H1 (cell line): ENCODE data around the gene USP7. TPM values are rescaled to one million over a fixed set of nuclear protein-coding genes. Genes with fewer than 3 reads are reported as not detected.

Experiments used
- CTCF ChIA-PET: fragments of 300-600 bp; sonication (Branson Sonifier 250); formaldehyde crosslinking; loops from one replicate; lab custom pipeline; 2021; ENCODE audit not compliant: partially characterized antibody; lab: Charles Lee
- POLR2A ChIA-PET: fragments of 300-600 bp; sonication (Branson Sonifier 250); formaldehyde crosslinking; loops from one replicate; lab custom pipeline; 2021; ENCODE audit warnings: inconsistent platforms; ENCODE audit not compliant: partially characterized antibody; lab: Charles Lee
- DNase-seq, 2 experiments: peaks; one replicate each; pipeline versions ENCODE4 v3.0.0 to v3.0.0-alpha.2; 2010 to 2022; ENCODE audit warnings: low spot score in 2 of 2, low read depth in 1 of 2, mixed read lengths in 1 of 2
- FAIRE-seq: peaks from 2 replicates; lab custom pipeline; 2011; peaks lifted over from hg19 to GRCh38; lab: Jason Lieb, UNC
- H2AFZ ChIP-seq: 2 replicates; pipeline ENCODE4 v1.8.1; 2012; ENCODE audit warnings: low read length, inconsistent platforms
- H2AK5ac ChIP-seq: 2 replicates; pipeline ENCODE4 v1.6.1; 2013; ENCODE audit warnings: low read depth, low read length
- H2BK120ac ChIP-seq: replicated peaks from 2 replicates; pipeline ENCODE3; 2013; ENCODE audit warnings: low read depth, low read length, inconsistent platforms
- H2BK12ac ChIP-seq: 2 replicates; pipeline ENCODE4 v1.6.1; 2013; ENCODE audit warnings: low read depth, low read length
- H2BK15ac ChIP-seq: 2 replicates; pipeline ENCODE4 v1.6.1; 2013; ENCODE audit warnings: low read length
- H2BK20ac ChIP-seq: 2 replicates; pipeline ENCODE4 v1.6.1; 2013; ENCODE audit warnings: low read length
- H2BK5ac ChIP-seq: 2 replicates; pipeline ENCODE4 v1.6.1; 2013; ENCODE audit warnings: low read depth, low read length
- H3K14ac ChIP-seq: 2 replicates; pipeline ENCODE4 v1.6.1; 2013; ENCODE audit warnings: inconsistent platforms; ENCODE audit not compliant: insufficient read length
- H3K18ac ChIP-seq: 2 replicates; pipeline ENCODE4 v1.6.1; 2013; ENCODE audit warnings: low read length; ENCODE audit errors: extremely low read depth
- H3K23ac ChIP-seq: 2 replicates; pipeline ENCODE4 v1.6.1; 2013; ENCODE audit warnings: inconsistent platforms; ENCODE audit not compliant: insufficient read length
- H3K23me2 ChIP-seq: 2 replicates; pipeline ENCODE4 v1.6.1; 2013; ENCODE audit warnings: low read depth, low read length
- H3K27ac ChIP-seq: 2 replicates; pipeline ENCODE4 v1.6.1; 2011; ENCODE audit warnings: low read depth, low read length, inconsistent platforms
- H3K27me3 ChIP-seq, 4 experiments: replicated peaks in 1 of 4; 1 replicate in 1 of 4; 2 replicates in 3 of 4; pipeline versions ENCODE4 v1.6.1 to v1.8.1; 2011 to 2013; ENCODE audit warnings: low read length in 3 of 4, mild to moderate bottlenecking in 3 of 4, inconsistent platforms in 2 of 4, mixed read lengths in 2 of 4, moderate library complexity in 1 of 4; ENCODE audit not compliant: control insufficient read depth in 3 of 4, insufficient read depth in 3 of 4; ENCODE audit errors: extremely low read depth in 1 of 4
- H3K36me3 ChIP-seq, 4 experiments: 2 replicates each; pipeline versions ENCODE4 v1.6.1 to v1.8.1; 2011 to 2013; ENCODE audit warnings: mild to moderate bottlenecking in 4 of 4, low read length in 3 of 4, moderate library complexity in 2 of 4, control low read depth in 1 of 4, inconsistent platforms in 1 of 4; ENCODE audit not compliant: insufficient read depth in 4 of 4, control insufficient read depth in 2 of 4
- H3K4ac ChIP-seq: replicated peaks from 2 replicates; pipeline ENCODE3; 2013; ENCODE audit warnings: low read length, low read depth, mixed read lengths, inconsistent platforms; ENCODE audit not compliant: insufficient read length
- H3K4me1 ChIP-seq, 4 experiments: replicated peaks in 1 of 4; 1 replicate in 1 of 4; 2 replicates in 3 of 4; pipeline versions ENCODE4 v1.6.1 to v1.8.1; 2011 to 2013; ENCODE audit warnings: low read length in 3 of 4, inconsistent platforms in 2 of 4, mixed read lengths in 1 of 4; ENCODE audit not compliant: insufficient read depth in 4 of 4, control insufficient read depth in 3 of 4
- H3K4me2 ChIP-seq, 2 experiments: 2 replicates each; pipeline versions ENCODE4 v1.6.1 to v1.8.1; 2011 to 2013; ENCODE audit warnings: low read depth in 2 of 2, low read length in 2 of 2, control low read depth in 1 of 2, inconsistent platforms in 1 of 2, mild to moderate bottlenecking in 1 of 2; ENCODE audit not compliant: insufficient read depth in 1 of 2
- H3K4me3 ChIP-seq, 4 experiments: fragments of 200-600, 300-600 bp in 1 of 4; sonication (generic), shearing (Covaris generic), sonication (Bioruptor Twin) in 1 of 4; 2 replicates each; pipeline versions ENCODE4 v1.5.1 to v1.8.1; 2011 to 2016; ENCODE audit warnings: low read length in 4 of 4, low read depth in 3 of 4, control low read depth in 2 of 4, inconsistent platforms in 2 of 4, mild to moderate bottlenecking in 2 of 4, mixed read lengths in 1 of 4, moderate library complexity in 1 of 4; ENCODE audit not compliant: insufficient read depth in 2 of 4; ENCODE audit errors: extremely low read depth in 1 of 4
- H3K56ac ChIP-seq: replicated peaks from 2 replicates; pipeline ENCODE3; 2013; ENCODE audit warnings: low read depth, mild to moderate bottlenecking, mixed read lengths, low read length, inconsistent platforms; ENCODE audit not compliant: insufficient read length
- H3K79me1 ChIP-seq: 2 replicates; pipeline ENCODE4 v1.6.1; 2013; ENCODE audit warnings: low read depth, low read length, control low read depth
- H3K79me2 ChIP-seq, 2 experiments: 2 replicates each; pipeline versions ENCODE4 v1.6.1 to v1.8.1; 2012 to 2013; ENCODE audit warnings: low read length in 2 of 2, mild to moderate bottlenecking in 2 of 2, inconsistent platforms in 1 of 2; ENCODE audit not compliant: insufficient read depth in 2 of 2, control insufficient read depth in 1 of 2
- H3K9ac ChIP-seq, 4 experiments: replicated peaks in 1 of 4; 1 replicate in 1 of 4; 2 replicates in 3 of 4; pipeline versions ENCODE4 v1.6.1 to v1.8.1; 2011 to 2013; ENCODE audit warnings: low read depth in 3 of 4, low read length in 3 of 4, control low read depth in 2 of 4, mild to moderate bottlenecking in 2 of 4, moderate library complexity in 2 of 4, inconsistent platforms in 1 of 4; ENCODE audit errors: extremely low read depth in 1 of 4
- H3K9me3 ChIP-seq, 2 experiments: 2 replicates each; pipeline versions ENCODE4 v1.6.1 to v1.8.1; 2012 to 2013; ENCODE audit warnings: mild to moderate bottlenecking in 2 of 2, moderate library complexity in 2 of 2, control low read depth in 1 of 2, inconsistent platforms in 1 of 2, low read depth in 1 of 2, low read length in 1 of 2, mixed read lengths in 1 of 2; ENCODE audit not compliant: insufficient read depth in 2 of 2
- H4K20me1 ChIP-seq, 2 experiments: replicated peaks in 1 of 2; 2 replicates each; pipeline versions ENCODE3 to v1.8.1; 2011 to 2013; ENCODE audit warnings: inconsistent platforms in 2 of 2, low read length in 2 of 2, mild to moderate bottlenecking in 1 of 2; ENCODE audit not compliant: insufficient read depth in 2 of 2, control insufficient read depth in 1 of 2
- H4K5ac ChIP-seq: 2 replicates; pipeline ENCODE4 v1.6.1; 2013; ENCODE audit warnings: low read length, low read depth, mixed read lengths, inconsistent platforms; ENCODE audit not compliant: insufficient read length
- H4K8ac ChIP-seq: 2 replicates; pipeline ENCODE4 v1.8.0; 2013; ENCODE audit warnings: mild to moderate bottlenecking, moderate library complexity, low read length, inconsistent platforms; ENCODE audit not compliant: insufficient read depth; ENCODE audit errors: extremely low read depth
- H4K91ac ChIP-seq: replicated peaks from 2 replicates; pipeline ENCODE3; 2013; ENCODE audit warnings: low read length, mixed read lengths, inconsistent platforms; ENCODE audit not compliant: insufficient read length
- CTCF ChIP-seq, 3 experiments: IDR thresholded peaks; 1 replicate in 2 of 3; 2 replicates in 1 of 3; pipeline versions ENCODE4 v1.5.1 to v1.6.1; 2011; ENCODE audit warnings: low read length in 3 of 3, mild to moderate bottlenecking in 3 of 3, inconsistent platforms in 2 of 3, low read depth in 1 of 3, moderate library complexity in 1 of 3; ENCODE audit not compliant: insufficient read depth in 1 of 3; ENCODE audit errors: control extremely low read depth in 1 of 3
- KDM4A ChIP-seq: IDR thresholded peaks from one replicate; pipeline ENCODE4 v1.7.1; 2012; ENCODE audit warnings: low read depth, mild to moderate bottlenecking, moderate library complexity, low read length, inconsistent platforms; ENCODE audit not compliant: severe bottlenecking
- RAD21 ChIP-seq, 2 experiments: IDR thresholded peaks in 1 of 2; conservative IDR thresholded peaks in 1 of 2; 2 replicates each; pipeline ENCODE4 v1.6.1; 2011; ENCODE audit warnings: low read depth in 2 of 2, low read length in 2 of 2, improper control_type of control experiment in 1 of 2, inconsistent platforms in 1 of 2, mild to moderate bottlenecking in 1 of 2, moderate library complexity in 1 of 2
- SP4 ChIP-seq: IDR thresholded peaks from 2 replicates; pipeline ENCODE4 v1.6.1; 2012; ENCODE audit warnings: low read length, inconsistent platforms
- WGBS, 2 experiments: shearing (Covaris generic) in 1 of 2; methylation state at CpG; one replicate each; pipeline versions ENCODE4 v1.1.6 to v1.1.7; 2013 to 2015; ENCODE audit warnings: low lambda C conversion rate in 2 of 2, mixed read lengths in 2 of 2, inconsistent platforms in 1 of 2, low coverage in 1 of 2, missing lambda C conversion rate in 1 of 2; ENCODE audit not compliant: insufficient replicate concordance in 2 of 2, insufficient coverage in 1 of 2, insufficient read length in 1 of 2; ENCODE audit errors: extremely low coverage in 1 of 2, missing lambda C conversion rate in 1 of 2; 5-methylcytosine and 5-hydroxymethylcytosine counted together
- polyA plus RNA-seq, 7 experiments: library from polyadenylated mRNA; depleted of rRNA in 3 of 7; stranded (reverse) in 5 of 7; unstranded in 2 of 7; fragments of >200 nt in 5 of 7; fragments of 200-250 nt in 2 of 7; gene quantifications; 1 replicate in 5 of 7; 2 replicates in 1 of 7; 4 replicates in 1 of 7; pipeline versions ENCODE4 v1.2.1 to v1.2.3, GENCODE V29; 2011 to 2013; ENCODE audit warnings: missing spikeins in 2 of 7, mixed read lengths in 2 of 7
- total RNA-seq: library from RNA; stranded (reverse); fragmentation: NEBNext Ultra II Directional; extraction: Animal tissue kit (Norgen Biotek cat#: 25700); gene quantifications from 2 replicates; pipeline ENCODE4 v1.2.1, GENCODE V29; 2021

USP7 gene
- total and polyA plus RNA-seq, 2 of the 8 experiments (the other 6 are each of a cell fraction or from before 2014, with no cell fraction given) = 21.3 to 211 TPM

DNA sequence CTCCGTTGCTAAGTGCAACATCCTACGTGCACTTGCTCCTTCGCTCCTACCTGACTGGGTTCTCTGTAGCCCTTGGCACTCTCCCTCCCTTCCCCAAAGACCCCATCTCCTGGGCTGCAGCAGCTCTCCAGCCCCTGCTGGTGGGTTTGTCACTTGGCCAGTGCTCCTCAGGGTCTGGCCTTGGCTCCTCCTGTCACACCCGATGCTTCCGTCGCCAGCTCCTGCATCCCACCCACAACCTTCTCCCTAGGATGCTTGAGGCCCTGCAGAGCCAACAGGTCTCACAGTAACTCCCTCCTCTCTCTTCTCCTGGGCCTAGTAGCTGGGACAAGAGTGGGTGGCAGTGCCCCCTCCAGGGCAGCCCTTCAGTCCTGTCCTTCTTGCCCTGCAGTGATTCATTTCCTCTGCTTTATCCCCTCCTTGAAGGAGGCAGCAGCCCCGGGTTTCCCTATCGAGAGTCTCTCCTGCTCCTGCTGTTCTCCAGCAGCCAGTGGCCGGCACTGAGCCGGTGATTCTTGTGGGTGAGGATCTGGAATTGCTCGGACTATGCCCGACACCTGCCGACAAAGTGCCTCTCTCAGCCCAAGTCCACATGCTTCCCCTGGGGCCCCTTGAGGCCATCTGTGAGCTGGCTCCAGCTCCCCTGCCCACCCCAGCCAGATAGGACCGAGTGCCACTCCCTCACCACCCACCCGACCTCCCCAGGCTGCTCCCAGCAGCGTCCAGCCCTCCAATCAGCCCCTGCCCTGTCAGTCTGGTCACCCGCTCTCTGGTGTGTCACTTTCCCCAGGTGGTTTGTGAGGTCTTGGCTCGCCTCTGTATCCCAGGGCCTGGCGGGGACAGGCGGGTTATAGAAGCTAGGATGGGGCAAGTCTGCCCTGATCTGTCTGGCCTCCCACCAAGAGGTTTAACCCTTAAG is 77.8 kb downstream of the USP7 start:
- no peak overlapping the region for H3K18ac ChIP-seq
- 0 out of 2 replicates have a peak overlapping the region, but pooled peaks have one; percentile 61 for H2BK15ac ChIP-seq
- 71% methylated on average over 20 of the region's 20 CpGs; no CpG with 5 or more reads in 1 of the 2 experiments for WGBS, 2 experiments
- H2BK120ac ChIP-seq = no peak overlapping the region
- H2BK12ac ChIP-seq = peak overlapping the region; percentile 68; the same call in 1 of the 2 replicates
- H3K9me3 ChIP-seq = no peaks in the 10 kb centered on the region
- H2BK20ac ChIP-seq = peak overlapping the region; percentile 13; the same call in 1 of the 2 replicates
- no peaks in the 10 kb centered on the region for H3K79me2 ChIP-seq
- H3K79me1 ChIP-seq = no peaks in the 10 kb centered on the region
- no peak overlapping the region; a peak in 1 of 8 replicates for H3K4me3 ChIP-seq
- no peak overlapping the region for H4K8ac ChIP-seq
- peaks cover 4 to 9% (median 8%) of the 10 kb centered on the region in 4 experiments; a peak in 6 of 8 replicates for H3K36me3 ChIP-seq
- peak overlapping the region; percentile 70 for H2AK5ac ChIP-seq
- DNase-seq (no peak), FAIRE-seq (no peak)
- H3K27ac ChIP-seq = no peak overlapping the region
- peaks cover 2 to 9% of the 10 kb centered on the region in 2 experiments for H4K20me1 ChIP-seq
- peaks cover 0 to 17% (median 9%) of the 10 kb centered on the region in 4 experiments; a peak in 5 of 7 replicates for H3K4me1 ChIP-seq
- ChIA-PET POLR2A (interaction anchor here (0.6 to 29.1 kb wide), 5 partner anchors 11 to 116 kb away, joined by 3 to 456 read pairs (median 4); partner anchors contain the start of gene CARHSP1), CTCF (interaction anchor here (0.5 to 4.0 kb wide), 20 partner anchors 8 to 313 kb away, joined by 3 to 14 read pairs (median 4); no protein-coding TSS in a partner anchor)
- no peak overlapping the region for H2AFZ ChIP-seq
- H4K5ac ChIP-seq = no peak overlapping the region
- H4K91ac ChIP-seq = peak overlapping the region; percentile 34
- H3K9ac ChIP-seq = no peak overlapping the region
- H3K14ac ChIP-seq = no peak overlapping the region
- TF ChIP-seq RAD21 (IDR thresholded peaks at IDR 0.05 in 1 of 2, conservative IDR thresholded peaks at IDR 0.05 in 1 of 2; ENCODE audit: low read depth in 2 of 2, low read length in 2 of 2) (peak in 1 of 2 experiments; percentile 30; a peak in 2 of 4 replicates), SP4 (no peak), CTCF (IDR thresholded peaks at IDR 0.05; ENCODE audit: control extremely low read depth in 1 of 3, insufficient read depth in 1 of 3, low read depth in 1 of 3, low read length in 3 of 3) (peak; percentile 27 to 47 (median 30); a peak in 3 of 4 replicates), KDM4A (no peak)
- H3K4ac ChIP-seq = no peak overlapping the region
- H2BK5ac ChIP-seq = peak overlapping the region; percentile 44
- no peak overlapping the region for H3K23ac ChIP-seq
- H3K56ac ChIP-seq = no peak overlapping the region
- H3K27me3 ChIP-seq = no peaks in the 10 kb centered on the region
- H3K4me2 ChIP-seq = peak overlapping the region in 1 of 2 experiments; percentile 17; a peak in 1 of 4 replicates
- no peaks in the 10 kb centered on the region for H3K23me2 ChIP-seq
